GM19468 (cell line): Measurements from ENCODE around the gene KIAA1671.

Source experiments
- ATAC-seq: cut with Tn5 transposase; IDR thresholded peaks from one replicate; pipeline ENCODE4 v1.9.1; 2021; ENCODE audit warnings: mild to moderate bottlenecking, moderate library complexity, moderate number of reproducible peaks; ENCODE audit not compliant: unreplicated experiment; ENCODE audit errors: extremely low read depth

KIAA1671 gene

GRCh38 chr22:25083056-25083806, 130.7 kb downstream of the KIAA1671 start:
- no peak for ATAC-seq

- ATAC-seq: no peak
Measured at GRCh38 chr22:25083807-25084200, 131.3 kb downstream of the KIAA1671 start.

GRCh38 chr22:25084405-25085107, 132.0 kb downstream of the KIAA1671 start:
- no peak for ATAC-seq

GRCh38 chr22:25085156-25085555, 132.6 kb downstream of the KIAA1671 start:
- no peak for ATAC-seq

- peak; percentile 19 for ATAC-seq
Measured at GRCh38 chr22:25085930-25086901, 133.7 kb downstream of the KIAA1671 start.

GRCh38 chr22:25086902-25087282, 134.4 kb downstream of the KIAA1671 start:
- no peak for ATAC-seq

GRCh38 chr22:25090225-25090890, 137.8 kb downstream of the KIAA1671 start:
- no peak for ATAC-seq

GRCh38 chr22:25091458-25091857, 138.9 kb downstream of the KIAA1671 start:
- no peak for ATAC-seq

GRCh38 chr22:25092119-25092518, 139.6 kb downstream of the KIAA1671 start:
- ATAC-seq: no peak

- ATAC-seq: no peak
Measured at GRCh38 chr22:25094579-25094978, 142.1 kb downstream of the KIAA1671 start.

GRCh38 chr22:25095869-25096268, 143.4 kb downstream of the KIAA1671 start:
- no peak for ATAC-seq

GRCh38 chr22:25096638-25097405, 144.3 kb downstream of the KIAA1671 start:
- no peak for ATAC-seq

GRCh38 chr22:25098445-25099081, 146.0 kb downstream of the KIAA1671 start:
- no peak for ATAC-seq

- no peak for ATAC-seq
Measured at GRCh38 chr22:25099202-25099601, 146.7 kb downstream of the KIAA1671 start.

GRCh38 chr22:25100402-25100801, 147.9 kb downstream of the KIAA1671 start:
- ATAC-seq: no peak

- ATAC-seq: no peak
Measured at GRCh38 chr22:25100948-25101347, 148.4 kb downstream of the KIAA1671 start.

GRCh38 chr22:25101501-25101900, 149.0 kb downstream of the KIAA1671 start:
- no peak for ATAC-seq

- ATAC-seq: no peak
Measured at GRCh38 chr22:25101986-25102385, 149.5 kb downstream of the KIAA1671 start.

- no peak for ATAC-seq
Measured at GRCh38 chr22:25102722-25103121, 150.2 kb downstream of the KIAA1671 start.
